ENCODE data around the gene TSPAN19.
"Not testable (repeated sequence)": the region's sequence is repeated elsewhere in the genome, so short reads cannot be mapped to it uniquely, and the experiment has no call there.

Gene TSPAN19

DNA sequence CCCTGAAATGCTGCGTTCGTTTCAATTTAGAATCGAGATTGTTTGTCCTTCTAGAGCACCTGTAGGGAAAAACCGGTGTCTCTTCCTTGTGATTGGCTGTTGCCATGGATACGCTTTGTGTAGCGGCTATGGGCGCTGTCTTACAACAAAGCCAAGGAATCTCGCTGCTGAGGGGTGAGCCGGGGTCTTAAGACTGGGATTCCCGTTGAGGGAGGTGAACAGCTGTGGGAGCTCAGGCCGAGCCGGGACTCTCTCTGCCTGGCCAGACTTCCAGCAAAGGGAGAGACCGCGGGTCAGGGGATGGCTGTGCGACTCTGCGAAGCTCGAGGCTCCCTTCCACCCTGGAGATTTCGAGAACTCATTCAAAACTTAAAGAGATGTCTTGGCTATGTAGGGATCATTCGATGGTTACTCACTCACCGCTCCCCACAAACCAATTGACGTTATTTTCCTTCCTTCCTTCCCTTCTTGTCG is at the start of gene TSPAN19, which contains the start of gene LRRIQ1:
TSS of gene TSPAN19 (minus strand) at position 44 of the 474 bp plus-strand sequence. CDS start 6,331 bp downstream, outside the sequence.
TSS of gene LRRIQ1 (plus strand) at position 118 of the 474 bp plus-strand sequence. CDS start 1,826 bp downstream, outside the sequence.
- peak; percentile 1 for DNase-seq (ENCODE audit: low read depth)

DNA sequence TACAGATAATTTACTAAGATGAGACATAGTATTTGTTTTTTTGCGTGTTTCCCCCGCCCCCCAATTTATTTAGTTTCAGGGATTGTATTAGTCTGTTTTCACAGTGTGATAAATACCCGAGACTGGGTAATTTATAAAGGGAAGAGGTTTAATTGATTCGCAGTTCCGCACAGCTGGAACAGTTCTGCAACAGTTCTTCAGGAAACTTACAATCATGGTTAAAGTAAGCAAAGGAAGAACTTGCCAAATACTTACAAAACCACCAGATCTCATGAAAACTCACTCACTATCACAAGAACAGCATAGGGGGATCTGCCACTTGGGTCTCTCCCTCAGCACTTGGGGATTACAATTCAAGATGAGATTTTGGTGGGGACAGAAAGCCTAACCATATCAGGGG is 49.0 kb upstream of the TSPAN19 start:
- no peak for DNase-seq (ENCODE audit: low read depth)

DNA sequence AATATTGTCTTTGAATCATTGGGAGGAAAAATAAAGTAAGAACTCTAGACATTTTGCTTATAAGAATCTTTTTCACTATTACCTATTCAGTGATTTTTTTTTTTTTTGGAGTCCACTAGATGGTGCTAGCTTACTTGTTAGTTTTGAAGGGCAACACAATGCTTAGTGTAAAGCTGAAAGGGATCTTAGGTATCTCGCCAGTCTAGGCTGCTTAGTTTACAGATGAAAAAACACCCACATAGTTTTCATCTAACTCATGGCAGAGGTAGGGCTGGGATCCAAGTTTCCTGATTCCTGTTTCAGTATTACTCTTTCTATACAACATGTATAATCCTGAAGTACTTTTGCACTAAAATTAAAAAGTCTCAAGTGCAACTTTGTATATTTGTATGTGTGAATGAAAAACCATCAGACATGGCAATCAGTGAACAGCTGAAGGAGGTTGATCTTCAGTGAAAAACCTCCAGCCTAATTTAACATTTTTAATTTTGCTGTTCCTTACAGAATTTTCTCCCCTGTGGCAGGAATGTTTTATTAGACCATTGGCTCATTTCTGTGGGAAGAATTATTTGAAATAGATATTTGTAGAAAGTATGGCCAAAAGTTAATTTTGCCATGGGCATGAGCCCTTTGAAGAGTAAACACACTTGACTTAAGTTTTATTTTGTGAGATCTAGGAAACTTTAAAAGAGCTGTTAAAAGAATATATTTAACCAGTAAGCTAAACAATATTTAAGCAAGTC is 40.8 kb upstream of the TSPAN19 start:
- no peak for DNase-seq (ENCODE audit: low read depth)

DNA sequence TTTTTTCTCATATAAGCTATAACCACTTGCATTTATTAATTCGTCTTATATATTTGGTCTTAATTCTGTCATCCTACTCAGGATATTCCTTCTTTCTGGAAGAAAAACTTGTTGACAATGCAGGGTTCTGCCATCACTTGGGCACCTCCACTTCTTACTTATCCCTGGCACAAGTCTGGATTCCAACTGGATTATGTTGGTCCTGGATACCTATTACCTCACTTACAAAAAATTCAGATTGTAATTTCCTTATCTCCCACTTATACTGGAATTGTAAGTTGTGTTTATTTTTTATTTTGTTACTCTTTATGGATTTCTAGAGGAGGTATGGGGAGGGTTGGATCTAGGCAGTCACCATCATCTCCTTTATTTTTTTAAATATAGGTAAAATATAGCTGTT is 36.7 kb upstream of the TSPAN19 start:
- DNase-seq (ENCODE audit: low read depth) = no peak

GRCh38 chr12:85065837-85066482 is 29.9 kb upstream of the TSPAN19 start:
- DNase-seq (ENCODE audit: low read depth) = no peak

DNA sequence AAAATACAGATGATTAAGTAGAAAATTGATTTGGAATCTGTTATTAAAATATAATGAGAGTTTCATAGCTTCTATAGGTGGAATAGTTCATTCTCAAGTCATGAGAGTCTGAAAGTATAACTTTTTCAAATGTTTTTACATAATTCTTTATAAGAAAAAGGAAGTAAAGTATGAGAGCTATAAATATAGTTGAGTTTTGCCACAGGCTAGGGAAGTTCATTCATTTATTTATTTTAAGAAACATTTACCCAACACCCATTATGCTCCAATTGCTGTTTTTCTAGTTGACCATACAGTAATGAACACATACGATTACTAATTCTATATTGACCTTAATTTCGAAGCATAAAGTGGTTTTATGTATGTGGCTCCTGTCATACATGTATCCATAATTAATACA is 24.8 kb upstream of the TSPAN19 start:
- DNase-seq (ENCODE audit: low read depth) = no peak

DNA sequence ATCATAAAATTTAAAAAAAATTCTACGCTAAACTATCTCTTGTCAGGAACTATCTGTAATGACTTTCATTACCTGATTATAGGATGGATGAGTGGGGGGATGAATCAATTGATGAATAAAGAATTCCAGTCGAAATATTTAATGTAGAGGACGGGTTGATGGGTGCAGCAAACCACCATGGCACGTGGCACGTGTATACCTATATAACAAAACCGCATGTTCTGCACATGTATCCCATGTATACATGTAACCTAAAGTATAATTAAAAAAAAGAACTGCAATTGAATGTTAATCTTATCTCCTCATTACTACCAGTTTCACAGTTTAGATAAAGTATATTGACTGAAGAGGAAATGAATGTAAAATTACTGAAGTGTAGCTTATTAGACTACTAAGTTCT is 23.5 kb upstream of the TSPAN19 start:
- no peak for DNase-seq (ENCODE audit: low read depth)

- DNase-seq (ENCODE audit: low read depth) = no peak
These were observed 22.3 kb upstream of the TSPAN19 start for GRCh38 chr12:85058339-85058738.

DNA sequence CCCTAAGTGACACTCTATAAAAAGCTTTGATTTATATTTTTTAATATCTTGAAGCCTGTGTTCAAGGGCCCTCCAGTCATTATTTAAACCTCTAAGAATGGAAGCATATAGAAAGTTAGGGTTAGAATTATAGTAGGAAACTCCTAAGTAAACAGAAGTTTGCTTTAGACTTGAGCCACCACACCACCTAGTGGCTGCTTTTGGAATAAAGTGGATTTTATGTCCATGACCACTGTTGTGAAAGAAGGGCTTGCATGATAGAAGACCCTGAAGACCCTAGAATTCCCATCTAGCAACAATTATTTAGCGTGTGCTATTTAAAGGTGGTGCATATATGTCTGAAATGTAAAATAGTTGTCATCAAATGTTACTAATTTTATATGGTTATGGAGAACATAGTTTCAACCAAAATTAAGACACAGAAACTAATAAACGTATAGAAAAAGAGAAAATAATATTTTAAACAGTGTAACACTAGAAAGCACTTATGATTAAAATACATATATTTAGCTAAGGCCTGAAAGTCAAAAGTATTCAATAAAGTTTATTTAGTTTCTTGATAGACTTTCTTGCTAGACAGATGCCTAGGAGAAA is 21.4 kb upstream of the TSPAN19 start:
- DNase-seq (ENCODE audit: low read depth) = no peak

DNA sequence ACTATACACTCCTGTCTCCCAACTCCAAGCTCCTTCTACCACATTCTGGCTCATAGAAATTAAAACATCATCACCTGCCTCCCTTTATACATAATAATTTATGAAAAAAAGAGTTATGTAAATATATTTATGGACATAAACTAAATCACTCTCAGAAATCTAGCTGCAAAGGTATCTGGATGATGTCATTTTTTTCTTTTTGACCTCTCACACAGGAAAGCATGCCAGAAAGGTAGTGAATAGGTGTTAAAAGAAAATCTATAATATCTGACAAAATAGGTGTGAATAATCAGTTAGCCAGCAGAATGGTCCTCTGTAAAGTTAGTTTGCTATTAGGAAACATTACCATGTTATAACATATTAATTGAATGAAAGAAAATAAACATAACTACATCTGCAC is 7.8 kb upstream of the TSPAN19 start:
- DNase-seq (ENCODE audit: low read depth) = no peak

GRCh38 chr12:85041395-85041794 is 5.3 kb upstream of the TSPAN19 start:
- DNase-seq (ENCODE audit: low read depth) = no peak

DNA sequence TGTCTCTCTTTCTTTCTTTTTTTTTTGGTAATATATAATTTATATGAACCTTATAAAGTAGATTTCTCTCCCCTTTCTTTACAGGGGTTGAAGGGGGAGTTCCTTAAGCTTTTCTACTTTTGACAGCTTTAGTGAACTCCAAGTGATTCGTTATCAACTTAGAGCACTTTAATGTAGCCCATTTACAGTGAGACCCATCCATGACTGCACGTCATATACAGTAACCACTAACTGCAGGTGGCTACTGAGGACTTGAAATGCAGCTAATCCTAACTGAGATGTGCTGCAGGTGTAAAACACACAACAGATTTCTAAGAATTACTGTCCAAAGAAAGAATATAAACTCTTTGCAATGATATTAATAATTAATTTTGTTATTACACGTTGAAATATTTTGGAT is 656 bp upstream of the TSPAN19 start:
- no peak for DNase-seq (ENCODE audit: low read depth)

- no peak for DNase-seq (ENCODE audit: low read depth)
These were observed 6.6 kb downstream of the TSPAN19 start for GRCh38 chr12:85029456-85029855.

GRCh38 chr12:85018098-85018497 is 18.0 kb downstream of the TSPAN19 start:
- DNase-seq (ENCODE audit: low read depth) = no peak

GRCh38 chr12:85017618-85018017 is 18.5 kb downstream of the TSPAN19 start:
- no peak for DNase-seq (ENCODE audit: low read depth)

DNA sequence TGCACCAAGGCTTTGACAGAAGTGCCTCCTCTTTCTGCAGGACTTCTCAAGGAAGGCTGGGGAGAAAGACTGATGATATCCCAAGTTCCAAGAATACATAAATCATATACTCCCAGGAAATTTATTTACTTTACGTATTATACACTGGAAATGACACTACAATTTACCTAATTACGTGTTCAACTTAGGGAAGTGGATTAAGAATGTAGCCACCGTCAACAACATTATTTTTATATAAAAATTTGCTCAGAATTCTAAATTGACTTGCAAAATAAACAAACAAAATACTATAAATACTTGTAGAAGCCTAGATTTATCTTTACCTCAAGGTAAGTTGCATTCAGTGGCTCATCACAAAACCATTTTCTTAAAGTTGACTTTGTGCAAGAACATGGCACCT is 18.9 kb downstream of the TSPAN19 start:
- no peak for DNase-seq (ENCODE audit: low read depth)

GRCh38 chr12:85016413-85016812 is 19.7 kb downstream of the TSPAN19 start:
- no peak for DNase-seq (ENCODE audit: low read depth)

DNA sequence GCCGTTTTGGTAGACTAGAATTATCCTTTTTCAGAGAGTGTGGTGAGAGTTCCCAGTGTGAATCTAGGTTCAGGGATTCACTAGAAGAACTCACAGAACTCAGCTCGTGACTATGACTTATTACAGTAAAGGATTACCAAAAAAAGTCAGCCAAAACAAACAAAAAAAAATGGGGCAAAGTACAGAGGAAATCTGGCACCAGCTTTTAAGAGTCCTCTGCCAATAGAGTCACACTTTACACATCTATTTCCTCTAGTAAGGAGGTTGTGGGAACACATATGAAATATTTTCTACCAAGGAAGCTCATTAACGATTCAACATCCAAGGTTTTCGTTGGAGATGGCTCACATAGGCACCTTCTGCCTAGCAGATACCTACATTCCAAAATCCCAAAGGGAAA is 28.2 kb downstream of the TSPAN19 start:
- DNase-seq (ENCODE audit: low read depth) = no peak

DNA sequence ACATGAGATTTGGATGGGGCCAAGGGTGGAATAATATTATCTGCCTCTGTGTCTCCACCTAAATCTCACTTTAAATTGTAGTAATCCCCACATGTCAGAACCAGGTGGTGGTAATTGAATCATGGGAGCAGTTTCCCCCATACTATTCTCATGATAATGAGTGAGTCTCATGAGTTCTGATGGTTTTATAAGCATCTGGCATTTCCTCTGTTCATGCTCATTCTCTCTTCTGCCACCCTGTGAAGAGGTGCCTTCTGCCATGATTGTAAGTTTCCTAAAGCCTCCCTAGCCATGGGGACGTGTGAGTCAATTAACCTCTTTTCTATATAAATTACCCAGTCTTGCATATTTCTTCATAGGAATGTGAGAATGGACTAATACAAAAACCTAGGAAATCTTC is 29.9 kb downstream of the TSPAN19 start:
- DNase-seq (ENCODE audit: low read depth) = no peak

- no peak for DNase-seq (ENCODE audit: low read depth)
These were observed 30.5 kb downstream of the TSPAN19 start for GRCh38 chr12:85005615-85006014.

DNA sequence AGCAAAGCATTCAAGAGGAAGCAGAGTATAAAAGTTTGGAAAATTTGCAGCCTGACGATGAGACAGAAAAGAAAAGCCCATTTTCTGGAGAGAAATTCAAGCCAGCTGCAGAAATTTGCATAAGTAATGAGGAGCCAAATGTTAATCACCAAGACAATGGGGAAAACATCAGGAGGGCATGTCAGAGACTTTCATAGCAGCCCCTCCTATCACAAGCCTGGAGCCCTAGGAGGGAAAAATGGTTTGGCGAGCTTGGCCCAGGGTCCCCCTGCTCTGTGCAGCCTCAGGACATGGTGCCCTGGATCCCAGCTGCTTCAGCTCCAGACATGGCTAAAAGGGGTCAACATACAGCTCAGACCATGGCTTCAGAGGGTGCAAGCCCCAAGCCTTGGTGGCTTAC is 31.0 kb downstream of the TSPAN19 start:
- not testable (repeated sequence) for DNase-seq (ENCODE audit: low read depth)

DNA sequence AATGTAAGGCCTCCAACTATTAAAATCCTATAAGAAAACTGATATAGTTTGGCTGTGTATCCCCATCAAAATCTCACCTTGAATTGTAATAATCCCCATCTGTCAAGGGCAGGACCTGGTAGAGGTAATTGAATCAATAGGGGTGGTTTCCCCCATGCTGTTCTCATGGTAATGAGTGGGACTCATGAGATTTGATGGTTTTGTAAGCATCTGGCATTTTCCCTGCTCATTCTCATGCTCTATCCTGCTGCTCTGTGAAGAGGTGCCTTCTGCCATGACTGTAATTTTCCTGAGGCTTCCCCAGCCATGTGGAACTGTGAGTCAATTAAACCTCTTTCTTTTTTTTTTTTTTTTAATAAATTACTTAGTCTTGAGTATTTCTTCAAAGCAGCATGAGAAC is 31.9 kb downstream of the TSPAN19 start:
- DNase-seq (ENCODE audit: low read depth) = no peak

GRCh38 chr12:85002778-85003296 is 33.2 kb downstream of the TSPAN19 start:
- DNase-seq (ENCODE audit: low read depth) = no peak

Measured in T-helper 22 cell (primary cell).